GM18520 (cell line): ENCODE measurements around the gene SMIM41.

Experiments used
- ATAC-seq: cut with Tn5 transposase; IDR thresholded peaks from one replicate; pipeline ENCODE4 v1.9.1; 2021; ENCODE audit not compliant: unreplicated experiment

Gene SMIM41

DNA sequence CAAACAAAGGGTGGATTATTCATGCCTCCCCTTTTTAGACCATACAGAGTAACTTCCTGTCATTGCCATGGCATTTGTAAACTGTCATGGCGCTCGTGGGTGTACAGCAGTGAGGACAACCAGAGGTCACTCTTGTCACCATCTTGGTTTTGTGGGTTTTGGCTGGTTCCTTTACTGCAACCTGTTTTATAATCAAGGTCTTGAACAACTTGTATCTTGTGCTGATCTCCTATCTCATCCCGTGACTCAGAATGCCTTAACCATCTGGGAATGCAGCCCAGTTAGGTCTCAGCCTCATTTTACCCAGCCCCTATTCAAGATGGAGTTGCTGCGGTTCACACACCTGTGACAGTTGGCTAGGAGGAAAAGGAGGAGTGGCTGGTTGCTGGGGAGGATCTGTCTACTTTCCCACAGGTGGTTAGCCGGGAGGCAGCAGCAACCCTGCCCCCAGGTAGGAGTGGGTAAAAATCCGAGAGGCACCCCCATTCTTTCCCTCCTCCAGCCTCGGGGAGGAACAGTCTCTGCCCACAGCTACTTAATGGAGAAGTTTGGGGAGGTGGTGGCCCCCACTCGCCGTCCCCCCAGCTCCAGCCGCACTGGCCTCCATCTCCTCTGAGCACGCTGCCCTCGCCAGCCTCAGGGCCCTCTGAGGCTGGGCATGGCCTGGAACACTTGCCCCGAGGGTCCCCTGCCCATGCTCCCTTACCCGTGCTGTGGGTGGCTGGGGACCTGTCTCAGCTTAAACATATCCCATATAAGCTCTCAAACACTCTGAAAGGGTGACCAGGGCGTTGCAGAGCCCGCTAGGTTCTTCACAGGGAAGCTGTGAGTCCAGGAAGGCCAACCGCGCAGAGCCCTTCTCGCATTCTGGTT is 41.7 kb downstream of the SMIM41 start:
- no peak for ATAC-seq

DNA sequence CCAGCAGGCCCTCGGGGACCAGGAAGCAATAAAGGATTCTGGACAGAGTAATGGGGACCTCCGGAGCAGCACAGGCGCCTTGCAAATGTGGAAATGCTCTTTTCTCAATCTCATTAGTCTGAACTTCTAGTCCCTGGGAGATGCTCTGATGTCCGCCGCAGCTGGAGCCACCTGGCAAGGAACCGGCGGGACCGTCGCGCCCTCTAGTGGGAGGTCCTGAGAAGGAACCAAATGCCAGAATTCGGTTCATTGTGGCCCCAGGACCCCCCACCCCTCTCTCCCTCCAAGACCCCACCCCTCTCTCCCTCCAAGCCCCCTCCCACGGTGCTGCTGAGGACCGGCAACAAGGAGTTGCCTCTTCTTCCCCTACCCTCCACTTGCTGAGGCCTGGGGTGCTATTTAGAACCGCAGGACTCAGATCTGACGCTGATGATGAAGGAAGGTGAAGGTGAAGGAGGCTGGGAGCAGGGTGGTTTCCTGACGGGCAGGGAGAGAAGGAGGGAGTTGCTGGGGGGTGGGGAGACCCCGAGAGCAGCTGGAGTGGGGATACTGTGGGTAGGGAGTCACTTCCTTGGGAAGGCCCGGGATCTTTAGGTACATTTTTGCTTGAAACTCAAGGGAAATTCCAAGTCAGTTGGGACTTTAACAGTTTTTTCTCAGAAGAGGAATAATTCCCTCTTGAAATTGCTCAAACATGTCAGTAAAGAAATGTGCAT is 42.5 kb downstream of the SMIM41 start:
- no peak for ATAC-seq

DNA sequence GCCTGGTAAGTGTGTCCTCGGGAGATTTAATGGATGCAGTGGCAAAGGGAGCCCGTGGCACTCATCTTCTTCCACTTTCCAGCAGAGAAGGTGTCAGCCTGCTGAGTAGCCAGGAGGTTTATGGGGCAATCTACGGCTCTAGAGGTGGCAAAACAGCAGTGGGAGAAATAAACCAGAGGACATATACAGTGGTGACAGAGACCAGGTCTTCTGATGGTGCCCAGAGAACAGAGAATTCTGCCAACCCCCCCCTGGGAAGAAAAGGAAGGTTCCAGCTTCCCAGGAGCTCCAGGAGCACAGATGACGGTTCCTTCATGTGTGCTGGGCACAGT is 43.0 kb downstream of the SMIM41 start:
- ATAC-seq: no peak

- ATAC-seq: no peak
Observed at GRCh38 chr12:52122904-52123303, 43.4 kb downstream of the SMIM41 start.

DNA sequence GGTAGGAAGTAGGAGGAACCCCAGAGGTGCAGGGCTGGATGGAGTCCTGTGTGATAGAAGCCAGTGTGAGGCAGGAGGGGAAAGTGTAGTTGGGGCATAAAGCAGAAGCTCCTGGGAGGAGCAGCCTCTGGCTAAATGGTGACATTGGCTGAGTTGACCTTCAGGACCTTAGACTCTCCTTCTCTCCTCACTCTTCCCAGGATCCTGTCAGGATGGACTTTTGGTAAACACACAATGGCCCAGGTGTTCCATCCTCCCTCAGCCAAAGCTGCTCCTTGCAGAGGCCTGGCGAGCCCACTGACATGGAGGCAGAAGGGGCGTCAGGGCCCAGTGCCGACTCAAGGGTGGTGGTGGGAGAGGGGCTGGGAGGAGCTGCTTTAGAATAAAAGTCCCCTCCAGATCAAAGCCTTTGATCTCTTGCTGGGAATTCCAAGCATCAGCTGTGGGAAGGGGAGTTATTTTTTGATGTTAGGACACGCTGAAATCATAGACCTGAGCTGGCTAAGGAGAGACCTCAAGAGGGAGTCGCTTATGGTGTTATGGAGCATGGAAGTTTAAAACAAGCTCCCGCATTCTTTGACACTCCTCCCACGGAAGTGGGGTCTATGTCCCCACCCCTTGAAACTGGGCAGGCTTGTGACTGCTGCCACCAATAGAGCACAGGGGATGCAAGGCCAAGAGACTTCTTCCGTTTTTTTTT is 44.1 kb downstream of the SMIM41 start:
- ATAC-seq: no peak

- ATAC-seq: no peak
Observed at GRCh38 chr12:52125476-52125900, 46.0 kb downstream of the SMIM41 start.

DNA sequence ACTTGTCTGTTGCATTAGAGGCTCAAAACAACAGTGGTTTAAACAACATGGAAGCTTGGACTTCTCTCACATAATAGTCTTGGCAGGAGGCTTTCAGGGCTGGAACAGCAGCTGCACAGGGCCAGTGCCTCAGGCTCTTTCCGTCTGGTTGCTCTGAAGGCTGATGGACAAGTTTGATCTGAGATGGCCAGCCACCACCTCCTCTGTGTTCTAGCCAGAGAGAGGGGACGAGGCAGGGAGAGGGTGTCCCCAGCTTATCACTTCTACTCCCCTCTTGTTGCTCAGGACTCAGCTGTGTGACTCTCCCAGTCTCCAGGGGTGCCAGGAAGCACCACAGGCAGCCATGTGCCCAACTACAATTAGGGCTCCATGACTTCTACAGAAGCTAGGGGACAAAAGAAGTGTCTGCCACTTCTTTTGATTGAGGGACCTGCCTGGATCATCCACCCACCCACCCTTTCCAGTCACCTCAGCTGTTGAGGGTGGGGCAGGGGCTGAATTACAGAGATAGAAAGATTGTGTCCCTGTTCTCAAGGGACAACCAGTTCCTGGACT is 46.6 kb downstream of the SMIM41 start:
- no peak for ATAC-seq

DNA sequence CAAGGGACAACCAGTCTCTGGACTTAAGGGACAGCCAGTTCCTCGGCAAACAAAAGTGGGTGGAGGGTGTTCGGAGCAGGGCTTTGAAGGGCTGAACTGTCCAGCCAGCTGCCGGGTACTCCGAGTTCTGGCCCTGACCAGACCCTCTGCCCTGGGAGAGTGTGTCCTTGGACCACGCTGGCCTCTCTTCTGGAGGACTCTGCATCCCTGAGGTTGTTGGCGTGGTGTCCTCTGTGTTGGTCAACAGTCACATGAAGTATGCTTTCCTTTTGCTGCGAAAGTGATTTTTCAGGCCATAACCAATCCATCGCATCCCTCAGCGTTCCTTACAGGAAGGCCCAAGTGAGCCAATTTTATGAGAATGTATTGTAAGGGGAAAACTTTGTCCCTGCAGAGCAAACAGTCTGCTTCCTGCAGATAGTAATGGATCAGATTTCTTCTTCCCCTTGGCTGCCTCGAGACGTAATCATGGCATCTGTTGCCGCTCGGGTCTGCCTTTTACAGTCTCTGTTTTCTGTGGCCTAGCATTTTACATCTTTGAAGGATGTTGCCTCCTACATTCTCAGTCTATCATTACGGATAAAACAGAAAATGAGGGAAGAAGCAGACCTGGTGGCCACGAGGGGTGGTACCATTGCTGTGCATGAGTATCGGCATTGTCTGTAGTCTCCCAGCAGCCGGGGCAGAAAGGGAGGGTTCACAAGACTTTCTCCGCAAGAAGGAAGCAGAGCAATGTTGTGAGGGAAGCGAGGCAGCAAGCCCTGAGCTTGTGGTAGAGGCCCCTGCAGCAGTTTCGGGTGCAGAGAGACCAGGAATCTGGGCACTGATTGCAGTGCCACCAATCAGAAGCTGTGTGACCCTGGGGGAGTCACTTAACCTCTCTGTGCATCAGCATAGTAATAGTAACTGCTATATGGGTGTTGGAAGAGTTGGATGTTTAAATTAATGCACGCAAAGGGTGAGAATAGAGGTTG is 47.4 kb downstream of the SMIM41 start:
- no peak for ATAC-seq

- ATAC-seq: no peak
Observed at GRCh38 chr12:52127683-52128450, 48.4 kb downstream of the SMIM41 start.

DNA sequence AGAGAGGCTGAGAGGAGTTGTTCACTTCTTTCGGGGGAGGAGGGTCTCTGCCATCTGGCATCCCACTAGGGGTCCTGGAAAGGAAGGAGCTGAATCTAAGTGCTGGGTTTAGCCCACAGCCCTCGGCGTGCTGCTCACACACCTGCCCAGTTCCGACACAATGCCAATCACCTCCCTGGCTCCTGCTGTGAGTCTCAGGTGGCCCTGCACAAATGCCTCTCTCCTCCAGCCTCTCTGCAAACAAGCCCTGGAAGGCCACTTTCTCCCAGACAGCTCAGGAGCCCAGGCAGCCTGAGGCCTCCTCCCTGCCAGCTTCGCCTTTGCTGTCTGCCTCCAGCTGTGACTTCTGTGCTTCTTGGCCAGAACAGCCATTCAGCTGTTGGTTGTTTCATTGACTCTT is 51.2 kb downstream of the SMIM41 start:
- ATAC-seq: no peak

GRCh38 chr12:52132754-52133161 is 53.3 kb downstream of the SMIM41 start:
- no peak for ATAC-seq

DNA sequence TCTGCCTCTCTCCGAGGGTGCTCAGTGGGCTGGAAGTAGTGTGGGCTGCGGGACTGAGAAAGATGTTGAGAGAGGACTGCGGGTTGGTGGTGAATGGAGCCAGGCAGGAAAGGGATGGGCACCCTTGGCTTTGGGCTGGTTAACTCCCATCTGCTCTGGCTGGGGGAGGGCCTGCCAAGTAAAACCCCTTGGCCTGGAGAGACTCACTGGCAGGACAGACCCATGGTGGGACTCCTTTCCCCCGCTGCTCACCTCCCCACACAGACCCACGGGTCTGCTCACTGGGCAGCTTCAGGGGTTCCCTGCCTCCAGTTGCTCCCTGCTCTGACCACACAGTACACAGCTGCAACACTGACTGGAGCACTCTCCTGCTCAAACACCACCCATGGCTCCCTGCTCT is 58.2 kb downstream of the SMIM41 start:
- no peak for ATAC-seq

DNA sequence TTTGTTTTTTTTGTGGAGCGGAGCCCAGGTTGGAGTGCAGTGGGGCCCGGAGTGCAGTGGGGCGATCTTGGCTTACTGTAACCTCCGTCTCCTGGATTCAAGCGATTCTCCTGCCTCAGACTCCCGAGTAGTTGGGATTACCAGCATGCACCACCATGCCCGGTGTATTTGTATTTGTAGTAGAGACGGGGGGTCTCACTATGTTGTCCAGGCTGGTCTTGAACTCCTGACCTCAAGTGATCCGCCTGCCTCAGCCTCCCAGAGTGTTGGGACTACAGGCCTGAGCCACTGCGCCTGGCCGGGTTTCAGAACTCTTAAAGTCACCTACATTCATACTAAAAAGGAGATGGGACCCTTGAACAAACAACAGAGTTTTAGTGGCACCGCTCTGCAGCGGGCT is 59.6 kb downstream of the SMIM41 start:
- ATAC-seq: no peak

- ATAC-seq: no peak
Observed at GRCh38 chr12:52139579-52140062, 60.1 kb downstream of the SMIM41 start.

DNA sequence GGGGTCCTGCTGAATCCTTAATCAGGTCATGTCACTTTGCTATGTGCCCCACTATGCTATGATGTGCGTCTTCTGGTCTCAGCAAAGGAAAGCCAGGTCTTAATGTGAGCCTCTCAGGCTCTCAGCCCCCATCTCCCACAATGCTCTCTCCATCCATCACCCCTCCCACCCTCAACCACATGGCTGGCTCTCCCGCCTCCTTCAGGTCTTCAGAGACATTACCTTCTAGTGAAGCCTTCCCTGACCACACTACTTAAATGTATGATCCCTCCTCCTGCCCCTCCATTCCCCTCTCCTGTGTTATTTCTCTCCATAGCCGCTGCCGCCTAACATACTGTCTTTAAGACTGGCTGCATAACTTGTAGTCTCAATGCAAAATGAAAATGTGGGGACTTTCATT is 61.8 kb downstream of the SMIM41 start:
- no peak for ATAC-seq

DNA sequence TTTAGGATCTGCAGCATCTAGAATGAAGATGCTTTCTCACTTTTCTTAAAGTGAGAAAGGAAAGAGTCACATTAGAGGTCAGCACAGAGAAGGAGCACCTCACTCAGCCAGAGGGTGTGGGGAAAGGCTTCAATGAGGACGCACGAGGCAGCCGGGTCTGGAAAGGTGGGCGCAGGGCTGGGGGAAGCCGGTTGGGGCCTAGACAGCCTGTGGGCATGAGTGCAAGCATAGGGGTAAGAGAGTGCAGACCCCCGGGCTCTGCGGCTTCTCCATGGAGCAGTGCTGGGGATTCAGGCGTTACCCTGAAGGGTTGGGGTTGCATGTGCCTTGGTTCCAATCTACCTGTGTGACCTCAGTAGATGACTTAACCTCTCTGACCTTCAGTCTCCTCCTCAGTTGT is 62.4 kb downstream of the SMIM41 start:
- ATAC-seq: no peak

- no peak for ATAC-seq
Observed at GRCh38 chr12:52142431-52142830, 62.9 kb downstream of the SMIM41 start.

- ATAC-seq: no peak
Observed at GRCh38 chr12:52144512-52145227, 65.2 kb downstream of the SMIM41 start.
